ENCODE data around the gene SLC39A9. TPM values are rescaled to one million over a fixed set of nuclear protein-coding genes. Genes with fewer than 3 reads are reported as not detected.
A peak's percentile ranks its signal among the peaks of the same experiment; 100 is the strongest.

Gene SLC39A9
- total RNA-seq, 1 experiment from 2014 or later = 63.4 TPM

GRCh38 chr14:69481815-69482568 is 83.5 kb downstream of the SLC39A9 start:
- Histone ChIP-seq H3K4me1 (ENCODE audit: control insufficient read depth, insufficient read depth, low read length) (no peaks in the 10 kb centered on the region), H3K27me3 (ENCODE audit: control insufficient read depth, insufficient read depth, low read length) (peaks cover 2% of the 10 kb centered on the region; the same call in 1 of the 2 replicates), H3K4me3 (ENCODE audit: low read depth in 2 of 2, low read length in 2 of 2) (no peak overlapping the region), H3K27ac (ENCODE audit: low read length) (no peak overlapping the region), H3K9me3 (ENCODE audit: control insufficient read depth, insufficient read depth, low read depth, low read length) (no peaks in the 10 kb centered on the region), H3K36me3 (ENCODE audit: control insufficient read depth, insufficient read depth, low read length) (no peaks in the 10 kb centered on the region)
- ChIA-PET POLR2A (no interaction called here), CTCF (no interaction called here)
- intact Hi-C loops (cut with micrococcal nuclease; ENCODE audit: unreplicated experiment) (no loop called here), in situ Hi-C loops (cut with HindIII; ENCODE audit: low pct_unique_long_range_greater_than_20kb, low sequenced_read_pairs) (no loop called here)
- BruUV-seq (replicated peaks) = no TSS peak
- TF ChIP-seq SIN3A (IDR thresholded peaks at IDR 0.05; ENCODE audit: borderline replicate concordance, insufficient read depth, low read depth, low read length) (no peak), POLR2AphosphoS5 (IDR thresholded peaks at IDR 0.05; ENCODE audit: low read depth, low read length) (no peak), CTCF (IDR thresholded peaks at IDR 0.05) (no peak), TCF7L2 (IDR thresholded peaks at IDR 0.05; ENCODE audit: low read depth, low read length) (no peak), REST (IDR thresholded peaks at IDR 0.05; ENCODE audit: insufficient read depth in 1 of 2, low read depth in 2 of 2, low read length in 1 of 2) (no peak)
- DNase-seq (ENCODE audit: low read depth, low spot score) = no peak
- no peak for ATAC-seq

GRCh38 chr14:69483765-69484443 is 85.4 kb downstream of the SLC39A9 start:
- Histone ChIP-seq H3K36me3 (ENCODE audit: control insufficient read depth, insufficient read depth, low read length) (no peaks in the 10 kb centered on the region), H3K27me3 (ENCODE audit: control insufficient read depth, insufficient read depth, low read length) (peaks cover 2% of the 10 kb centered on the region; the same call in 1 of the 2 replicates), H3K9me3 (ENCODE audit: control insufficient read depth, insufficient read depth, low read depth, low read length) (no peaks in the 10 kb centered on the region), H3K4me3 (ENCODE audit: low read depth in 2 of 2, low read length in 2 of 2) (peak overlapping the region; percentile 36 to 44), H3K4me1 (ENCODE audit: control insufficient read depth, insufficient read depth, low read length) (no peaks in the 10 kb centered on the region), H3K27ac (ENCODE audit: low read length) (no peak overlapping the region)
- intact Hi-C loops (cut with micrococcal nuclease; ENCODE audit: unreplicated experiment) = no loop called here
- DNase-seq (ENCODE audit: low read depth, low spot score) = no peak
- in situ Hi-C loops (cut with HindIII; ENCODE audit: low pct_unique_long_range_greater_than_20kb, low sequenced_read_pairs) = no loop called here
- no peak for TF ChIP-seq TCF7L2 (IDR thresholded peaks at IDR 0.05; ENCODE audit: low read depth, low read length)
- TF ChIP-seq REST (IDR thresholded peaks at IDR 0.05; ENCODE audit: insufficient read depth in 1 of 2, low read depth in 2 of 2, low read length in 1 of 2) = no peak
- no peak for TF ChIP-seq SIN3A (IDR thresholded peaks at IDR 0.05; ENCODE audit: borderline replicate concordance, insufficient read depth, low read depth, low read length)
- no peak for TF ChIP-seq CTCF (IDR thresholded peaks at IDR 0.05)
- no peak for TF ChIP-seq POLR2AphosphoS5 (IDR thresholded peaks at IDR 0.05; ENCODE audit: low read depth, low read length)
- no TSS peak for BruUV-seq (replicated peaks)
- ChIA-PET POLR2A (no interaction called here), CTCF (no interaction called here)
- ATAC-seq = peak; percentile 59

All from Panc1 (cell line).